Thyroid gland (tissue), 4 donors: ENCODE measurements around the gene ZNF385B. TPM values are rescaled to one million over a fixed set of nuclear protein-coding genes. Genes with fewer than 3 reads are reported as not detected.
"Not testable (repeated sequence)": the region's sequence is repeated elsewhere in the genome, so short reads cannot be mapped to it uniquely, and the experiment has no call there.

Experiments used
- DNase-seq, 2 donors: peaks; one replicate each; pipeline ENCODE4 v3.0.0-alpha.2; 2019
- H3K27ac ChIP-seq, 3 donors: fragments of 200-600 bp; sonication (generic); 1 replicate in 2 of 3; 2 replicates in 1 of 3; pipeline ENCODE4 v1.5.1; 2016 to 2019; ENCODE audit warnings: mild to moderate bottlenecking in 1 of 3, moderate library complexity in 1 of 3
- H3K27me3 ChIP-seq: fragments of 200-600 bp; sonication (generic); one replicate; pipeline ENCODE4 v1.5.1; 2019
- H3K36me3 ChIP-seq, 2 donors: fragments of 200-600 bp; sonication (generic); one replicate each; pipeline ENCODE4 v1.5.1; 2016 to 2019
- H3K4me1 ChIP-seq, 2 donors: fragments of 200-600 bp; sonication (generic); one replicate each; pipeline ENCODE4 v1.5.1; 2017 to 2019
- H3K4me3 ChIP-seq, 3 donors: fragments of 200-600 bp; sonication (generic); replicated peaks in 1 of 3; 1 replicate in 2 of 3; 2 replicates in 1 of 3; pipeline ENCODE4 v1.5.1; 2016; ENCODE audit warnings: mild to moderate bottlenecking in 1 of 3
- H3K9me3 ChIP-seq: fragments of 200-600 bp; sonication (generic); one replicate; pipeline ENCODE4 v1.5.1; 2017
- CTCF ChIP-seq, 6 experiments: fragments of 200-600 bp in 3 of 6; fragments of 450-650 bp in 3 of 6; sonication (generic) in 3 of 6; IDR thresholded peaks; one replicate each; pipeline ENCODE4 v1.5.1; 2016 to 2019; ENCODE audit warnings: antibody characterized with exemption in 6 of 6, mild to moderate bottlenecking in 2 of 6, inconsistent platforms in 1 of 6, moderate library complexity in 1 of 6
- POLR2A ChIP-seq, 2 donors: fragments of 450-650 bp; IDR thresholded peaks; one replicate each; pipeline ENCODE4 v1.6.1; 2017; ENCODE audit warnings: antibody characterized with exemption in 2 of 2, mild to moderate bottlenecking in 2 of 2, moderate library complexity in 1 of 2
- WGBS, 2 donors: methylation state at CpG; one replicate each; pipeline ENCODE4 v1.1.5; 2017; 5-methylcytosine and 5-hydroxymethylcytosine counted together
- intact Hi-C: fragments of 100-400 bp; cut with DNase I; formaldehyde crosslinking; loops from one replicate; pipeline ENCODE4 v1.15.1; 2023
- total RNA-seq, 4 donors: library from RNA; depleted of rRNA; stranded (reverse); fragments of >200 nt; gene quantifications; one replicate each; pipeline ENCODE4 v1.2.3, GENCODE V29; 2016

Gene ZNF385B
- total RNA-seq, 4 donors from 2014 or later = 1.3 to 2.8 (median 1.8) TPM

GRCh38 chr2:179788104-179788503 lies 73.3 kb downstream of the ZNF385B start:
- Histone ChIP-seq H3K27ac (no peak overlapping the region), H3K27me3 (no peaks in the 10 kb centered on the region), H3K9me3 (no peaks in the 10 kb centered on the region), H3K36me3 (no peaks in the 10 kb centered on the region), H3K4me1 (no peaks in the 10 kb centered on the region), H3K4me3 (no peak overlapping the region)
- 93 to 95% methylated on average over 3 of the region's 3 CpGs for WGBS, 2 donors
- TF ChIP-seq CTCF (IDR thresholded peaks at IDR 0.05) = no peak
- intact Hi-C loops = no loop called here
- no peak for DNase-seq

GRCh38 chr2:179787601-179788000 lies 73.8 kb downstream of the ZNF385B start:
- Histone ChIP-seq H3K4me3 (no peak overlapping the region), H3K27ac (no peak overlapping the region), H3K36me3 (no peaks in the 10 kb centered on the region), H3K9me3 (no peaks in the 10 kb centered on the region), H3K4me1 (no peaks in the 10 kb centered on the region), H3K27me3 (no peaks in the 10 kb centered on the region)
- intact Hi-C loops = no loop called here
- DNase-seq = no peak
- 51 to 59% methylated on average over 2 of the region's 2 CpGs for WGBS, 2 donors
- TF ChIP-seq POLR2A (IDR thresholded peaks at IDR 0.05) (no peak), CTCF (IDR thresholded peaks at IDR 0.05) (no peak)

DNA sequence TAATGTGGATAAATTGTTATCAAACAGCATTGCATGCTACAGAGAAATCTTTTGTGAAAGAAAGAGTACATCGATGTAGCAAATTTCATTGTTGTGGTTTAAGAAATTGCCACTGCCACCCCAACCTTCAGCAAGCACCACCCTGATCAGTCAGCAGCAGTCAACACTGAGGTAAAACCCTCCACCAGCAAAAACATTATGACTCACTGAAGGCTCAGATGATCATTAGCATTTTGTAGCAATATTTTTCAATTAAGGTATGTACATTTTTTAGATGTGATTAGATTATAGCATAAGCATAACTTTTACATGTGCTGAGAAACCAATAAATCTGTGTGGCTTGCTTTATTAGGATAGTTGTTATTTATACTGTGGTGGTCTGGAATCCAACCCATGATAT lies 75.5 kb downstream of the ZNF385B start:
- H3K9me3 ChIP-seq = no peaks in the 10 kb centered on the region
- intact Hi-C loops = no loop called here
- H3K36me3 ChIP-seq = no peaks in the 10 kb centered on the region
- no peak overlapping the region for H3K27ac ChIP-seq
- no peak overlapping the region for H3K4me3 ChIP-seq
- H3K4me1 ChIP-seq = no peaks in the 10 kb centered on the region
- H3K27me3 ChIP-seq = no peaks in the 10 kb centered on the region
- DNase-seq = no peak
- 89 to 94% methylated on average over 1 of the region's 1 CpG for WGBS, 2 donors
- TF ChIP-seq POLR2A (IDR thresholded peaks at IDR 0.05) (no peak), CTCF (IDR thresholded peaks at IDR 0.05) (no peak)

GRCh38 chr2:179782346-179782745 lies 79.1 kb downstream of the ZNF385B start:
- H3K9me3 ChIP-seq, H3K27ac ChIP-seq, DNase-seq, intact Hi-C loops, H3K4me1 ChIP-seq, H3K27me3 ChIP-seq, H3K4me3 ChIP-seq, H3K36me3 ChIP-seq: not testable (repeated sequence)
- 79 to 84% methylated on average over 2 of the region's 2 CpGs for WGBS, 2 donors

DNA sequence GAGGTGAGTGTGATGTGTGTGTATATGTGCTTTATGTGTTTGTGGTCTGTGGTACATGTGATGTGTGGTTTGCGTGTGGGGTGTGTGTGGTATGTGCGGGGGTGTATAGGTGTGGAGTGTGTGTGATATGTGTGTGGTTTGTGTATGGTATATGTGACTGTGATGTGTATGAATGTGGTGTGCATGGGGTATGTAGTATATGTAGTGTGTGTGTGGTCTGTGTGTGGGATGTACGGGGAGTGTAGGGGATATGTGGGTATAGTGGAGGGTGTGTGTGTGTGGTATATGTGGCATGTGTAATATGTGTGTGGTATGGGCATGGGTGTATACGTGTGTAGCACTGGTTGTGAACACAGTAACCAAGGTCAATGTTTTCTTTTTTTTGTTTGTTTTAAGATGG lies 87.4 kb downstream of the ZNF385B start:
- TF ChIP-seq CTCF (IDR thresholded peaks at IDR 0.05) = no peak
- TF ChIP-seq POLR2A (IDR thresholded peaks at IDR 0.05) = no peak
- no peak for DNase-seq
- Histone ChIP-seq H3K4me3 (no peak overlapping the region), H3K9me3 (no peaks in the 10 kb centered on the region), H3K36me3 (no peaks in the 10 kb centered on the region), H3K4me1 (no peaks in the 10 kb centered on the region), H3K27me3 (no peaks in the 10 kb centered on the region), H3K27ac (no peak overlapping the region)
- intact Hi-C loops = no loop called here
- WGBS, 2 donors = 92 to 96% methylated on average over 4 of the region's 4 CpGs

GRCh38 chr2:179772346-179772745 lies 89.1 kb downstream of the ZNF385B start:
- intact Hi-C loops = no loop called here
- Histone ChIP-seq H3K27ac (no peak overlapping the region), H3K4me1 (no peaks in the 10 kb centered on the region), H3K27me3 (no peaks in the 10 kb centered on the region), H3K36me3 (no peaks in the 10 kb centered on the region), H3K9me3 (no peaks in the 10 kb centered on the region), H3K4me3 (no peak overlapping the region)
- WGBS, 2 donors = 85 to 88% methylated on average over 1 of the region's 1 CpG
- TF ChIP-seq POLR2A (IDR thresholded peaks at IDR 0.05) = no peak
- TF ChIP-seq CTCF (IDR thresholded peaks at IDR 0.05) = no peak
- no peak for DNase-seq
